Rectal smooth muscle tissue (tissue), 1 donor: ENCODE measurements around the gene FLOT1.

ENCODE experiments used
- H3K27ac ChIP-seq: one replicate; pipeline ENCODE4 v1.7.0; 2013; ENCODE audit warnings: low read depth, low read length, inconsistent platforms
- H3K27me3 ChIP-seq: one replicate; pipeline ENCODE4 v1.7.0; 2013; ENCODE audit warnings: low read length; ENCODE audit not compliant: control insufficient read depth, insufficient read depth
- H3K36me3 ChIP-seq: one replicate; pipeline ENCODE4 v1.7.0; 2013; ENCODE audit warnings: low read length; ENCODE audit not compliant: control insufficient read depth, insufficient read depth
- H3K4me1 ChIP-seq: one replicate; pipeline ENCODE4 v1.7.0; 2013; ENCODE audit warnings: low read length; ENCODE audit not compliant: control insufficient read depth, insufficient read depth
- H3K4me3 ChIP-seq: one replicate; pipeline ENCODE4 v1.7.0; 2013; ENCODE audit warnings: low read length
- H3K9ac ChIP-seq: one replicate; pipeline ENCODE4 v1.7.0; 2013; ENCODE audit warnings: low read length

The FLOT1 gene, protein sequence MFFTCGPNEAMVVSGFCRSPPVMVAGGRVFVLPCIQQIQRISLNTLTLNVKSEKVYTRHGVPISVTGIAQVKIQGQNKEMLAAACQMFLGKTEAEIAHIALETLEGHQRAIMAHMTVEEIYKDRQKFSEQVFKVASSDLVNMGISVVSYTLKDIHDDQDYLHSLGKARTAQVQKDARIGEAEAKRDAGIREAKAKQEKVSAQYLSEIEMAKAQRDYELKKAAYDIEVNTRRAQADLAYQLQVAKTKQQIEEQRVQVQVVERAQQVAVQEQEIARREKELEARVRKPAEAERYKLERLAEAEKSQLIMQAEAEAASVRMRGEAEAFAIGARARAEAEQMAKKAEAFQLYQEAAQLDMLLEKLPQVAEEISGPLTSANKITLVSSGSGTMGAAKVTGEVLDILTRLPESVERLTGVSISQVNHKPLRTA

GRCh38 chr6:30742316-30743098 lies at the start of gene FLOT1:
Gene FLOT1 (minus strand): TSS chr6:30742687. CDS start chr6:30742189, 498 bp downstream.
- Histone ChIP-seq H3K4me1 (peaks cover 16% of the 10 kb centered on the region), H3K9ac (peak within 1 kb of the TSS; percentile 96), H3K36me3 (peaks cover 28% of the 10 kb centered on the region), H3K27me3 (no peaks in the 10 kb centered on the region), H3K4me3 (peak within 1 kb of the TSS; percentile 93), H3K27ac (peak within 1 kb of the TSS; percentile 97)

- H3K9ac ChIP-seq: no peak overlapping the region
- no peak overlapping the region for H3K27ac ChIP-seq
- H3K4me1 ChIP-seq: peaks cover 6% of the 10 kb centered on the region
Observed at GRCh38 chr6:30790724-30791383, 48.4 kb upstream of the FLOT1 start.

DNA sequence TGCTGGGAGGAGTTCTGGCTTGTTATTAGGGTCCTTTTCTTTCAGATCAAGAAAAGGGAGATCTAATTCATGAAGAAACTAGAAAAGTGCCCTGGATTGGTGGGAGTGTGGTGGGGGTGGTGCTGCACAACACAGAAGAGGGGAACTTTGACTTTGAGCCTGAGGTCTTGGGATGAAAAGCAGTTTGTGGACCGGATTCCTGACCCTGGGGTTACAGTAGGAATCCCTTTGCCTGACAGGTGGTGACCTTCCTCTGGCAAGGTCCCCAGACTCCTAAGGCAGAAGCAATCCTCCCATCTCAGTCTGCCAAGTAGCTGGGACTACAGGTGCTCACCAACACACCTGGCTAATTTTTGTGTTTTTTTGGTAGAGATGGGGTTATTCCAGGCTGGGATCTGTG lies 47.1 kb upstream of the FLOT1 start:
- no peak overlapping the region for H3K9ac ChIP-seq
- no peaks in the 10 kb centered on the region for H3K36me3 ChIP-seq
- no peak overlapping the region for H3K27ac ChIP-seq
- H3K27me3 ChIP-seq: no peaks in the 10 kb centered on the region
- no peak overlapping the region for H3K4me3 ChIP-seq
- peaks cover 6% of the 10 kb centered on the region for H3K4me1 ChIP-seq

More at GRCh38 chr6:30790724-30791383, 48.4 kb upstream of the FLOT1 start:
- Histone ChIP-seq H3K36me3 (no peaks in the 10 kb centered on the region), H3K27me3 (no peaks in the 10 kb centered on the region), H3K4me3 (no peak overlapping the region)

DNA sequence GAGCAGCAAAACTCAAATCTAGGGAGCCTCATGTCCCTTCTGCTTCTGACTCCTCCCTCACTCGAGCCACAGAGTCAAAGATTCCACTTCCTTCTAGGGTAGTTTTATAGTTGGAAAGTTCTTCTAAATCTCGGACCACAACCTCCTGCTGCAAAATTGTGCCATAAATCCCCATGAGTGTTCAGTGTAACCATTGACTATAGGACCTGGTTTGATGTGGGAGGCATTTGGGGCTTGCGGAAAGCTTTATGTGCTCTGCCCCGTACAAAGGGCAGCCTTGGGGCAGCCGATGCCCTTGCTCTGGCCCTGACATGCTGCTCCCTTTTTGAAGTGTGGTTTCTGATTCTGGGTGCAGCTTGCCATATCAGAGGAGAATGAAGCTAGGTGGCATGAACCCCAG lies 45.5 kb upstream of the FLOT1 start:
- Histone ChIP-seq H3K27me3 (no peaks in the 10 kb centered on the region), H3K27ac (peak overlapping the region; percentile 68), H3K9ac (no peak overlapping the region), H3K36me3 (no peaks in the 10 kb centered on the region), H3K4me3 (peak overlapping the region; percentile 8), H3K4me1 (peaks cover 6% of the 10 kb centered on the region)

DNA sequence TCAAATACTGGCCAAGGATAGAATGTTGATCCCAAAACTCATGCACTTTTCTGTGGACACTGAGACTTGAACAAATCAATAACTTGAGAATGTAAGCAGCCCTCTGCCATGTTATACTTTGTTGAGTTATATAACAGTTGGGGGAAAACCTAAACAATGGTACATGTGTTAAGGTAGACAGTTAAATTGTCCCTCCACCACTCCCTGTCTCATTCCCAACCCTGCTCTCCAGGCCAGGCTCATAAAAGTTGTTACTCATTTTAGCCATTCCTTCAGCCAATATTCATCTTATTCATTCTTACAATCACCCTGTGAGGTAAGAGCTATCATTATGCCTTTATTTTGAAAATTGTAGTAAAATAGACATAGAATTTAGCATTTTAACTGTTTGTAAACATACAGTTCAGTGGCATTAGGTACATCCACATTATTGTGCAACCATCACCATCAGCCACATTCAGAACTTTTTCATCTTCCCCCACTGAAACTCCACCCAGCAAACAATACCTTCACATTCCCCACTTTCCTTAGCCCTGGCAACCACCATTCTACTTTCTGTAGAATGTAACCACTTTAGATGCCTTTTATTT lies 40.0 kb upstream of the FLOT1 start:
- Histone ChIP-seq H3K36me3 (no peaks in the 10 kb centered on the region), H3K27me3 (no peaks in the 10 kb centered on the region), H3K9ac (peak overlapping the region; percentile 0), H3K4me3 (peak overlapping the region; percentile 0), H3K27ac (peak overlapping the region; percentile 92), H3K4me1 (peaks cover 35% of the 10 kb centered on the region)

DNA sequence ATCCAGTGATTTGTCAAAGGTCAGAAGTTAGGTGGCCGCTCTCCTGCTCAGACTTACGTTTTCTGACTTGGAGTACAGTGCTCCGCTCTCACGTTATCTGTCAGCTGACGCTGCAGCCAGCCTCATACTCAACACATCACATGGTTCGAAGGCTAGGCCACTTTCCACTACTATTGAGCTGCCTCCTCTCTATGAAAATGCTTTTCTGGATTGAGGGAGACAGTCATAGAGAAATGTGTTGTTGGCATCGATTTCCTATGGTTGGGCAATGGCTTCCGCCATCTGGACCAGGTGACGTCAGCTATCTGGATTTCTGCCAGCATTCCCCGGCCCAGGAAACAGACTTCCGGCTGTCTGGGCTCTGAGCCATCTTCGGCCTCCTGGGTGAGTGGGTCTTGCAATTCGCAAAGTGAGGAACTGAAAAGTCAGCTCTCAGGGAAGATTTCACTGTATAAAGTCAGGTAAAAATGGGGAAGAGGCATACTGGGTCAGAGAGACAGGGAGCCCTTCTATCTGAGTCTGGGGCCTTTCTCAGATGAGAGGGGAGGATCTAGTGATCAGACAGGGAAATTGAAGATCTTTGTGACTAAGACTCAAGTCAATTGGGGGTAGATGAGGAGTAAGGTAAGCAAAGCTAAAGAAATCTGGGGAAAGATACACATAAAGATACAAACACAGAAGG lies 39.4 kb upstream of the FLOT1 start:
- Histone ChIP-seq H3K9ac (peak overlapping the region; percentile 0), H3K36me3 (no peaks in the 10 kb centered on the region), H3K27me3 (no peaks in the 10 kb centered on the region), H3K4me1 (peaks cover 35% of the 10 kb centered on the region), H3K4me3 (peak overlapping the region; percentile 0), H3K27ac (peak overlapping the region; percentile 92)

GRCh38 chr6:30781395-30781742 lies 38.9 kb upstream of the FLOT1 start:
- no peak overlapping the region for H3K9ac ChIP-seq
- no peaks in the 10 kb centered on the region for H3K36me3 ChIP-seq
- H3K27me3 ChIP-seq: no peaks in the 10 kb centered on the region
- H3K4me1 ChIP-seq: peaks cover 35% of the 10 kb centered on the region
- peak overlapping the region; percentile 92 for H3K27ac ChIP-seq
- no peak overlapping the region for H3K4me3 ChIP-seq

- H3K9ac ChIP-seq: no peak overlapping the region
- H3K36me3 ChIP-seq: no peaks in the 10 kb centered on the region
- peaks cover 35% of the 10 kb centered on the region for H3K4me1 ChIP-seq
- H3K27me3 ChIP-seq: no peaks in the 10 kb centered on the region
- H3K27ac ChIP-seq: peak overlapping the region; percentile 92
- H3K4me3 ChIP-seq: no peak overlapping the region
Observed at GRCh38 chr6:30780642-30780920, 38.1 kb upstream of the FLOT1 start.

DNA sequence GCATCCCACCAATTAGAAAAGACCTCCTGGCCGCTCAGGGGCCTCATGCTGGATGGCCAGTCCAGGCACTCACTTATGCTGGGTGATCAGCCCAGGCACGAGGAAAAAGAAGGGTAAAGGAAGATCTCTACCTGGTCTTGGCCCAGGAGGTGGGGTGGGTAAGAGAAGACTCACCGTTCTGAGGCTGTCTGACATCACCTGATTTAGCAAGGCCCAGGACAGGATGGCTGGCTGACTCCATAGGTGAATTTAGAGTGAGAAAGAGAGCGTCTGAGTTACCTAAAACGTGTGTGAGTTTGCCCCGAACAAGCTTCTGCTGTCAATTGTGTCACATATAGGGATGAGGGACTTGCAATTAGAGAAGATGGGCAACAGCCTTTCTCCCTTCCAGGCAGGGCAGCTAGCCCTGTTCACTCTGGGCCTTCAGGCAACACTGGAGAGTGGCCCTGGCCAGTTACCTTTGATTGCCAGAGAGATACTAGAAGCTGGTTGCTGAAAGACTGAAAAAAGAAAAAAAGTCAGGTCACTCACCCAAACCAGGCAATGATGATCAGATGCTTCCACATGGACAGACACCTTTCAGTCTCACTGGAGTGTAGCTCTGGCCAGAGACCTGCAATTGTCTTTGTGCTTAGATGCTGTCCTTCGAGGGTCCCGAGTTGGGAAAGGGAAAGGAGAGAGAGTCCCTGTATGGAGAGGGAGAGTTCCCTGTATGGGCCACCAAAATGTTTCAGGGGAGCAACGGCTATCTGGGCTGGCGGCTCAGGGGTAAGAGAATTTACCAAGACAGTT lies 37.6 kb upstream of the FLOT1 start:
- peaks cover 35% of the 10 kb centered on the region for H3K4me1 ChIP-seq
- no peak overlapping the region for H3K9ac ChIP-seq
- H3K4me3 ChIP-seq: no peak overlapping the region
- H3K27ac ChIP-seq: peak overlapping the region; percentile 92
- H3K36me3 ChIP-seq: no peaks in the 10 kb centered on the region
- no peaks in the 10 kb centered on the region for H3K27me3 ChIP-seq

GRCh38 chr6:30778001-30778635 lies 35.6 kb upstream of the FLOT1 start:
- Histone ChIP-seq H3K36me3 (no peaks in the 10 kb centered on the region), H3K4me3 (no peak overlapping the region), H3K27ac (peak overlapping the region; percentile 27), H3K27me3 (no peaks in the 10 kb centered on the region), H3K9ac (no peak overlapping the region), H3K4me1 (peaks cover 35% of the 10 kb centered on the region)

GRCh38 chr6:30777155-30777485 lies 34.6 kb upstream of the FLOT1 start:
- H3K4me3 ChIP-seq: no peak overlapping the region
- no peak overlapping the region for H3K27ac ChIP-seq
- no peaks in the 10 kb centered on the region for H3K36me3 ChIP-seq
- H3K27me3 ChIP-seq: no peaks in the 10 kb centered on the region
- H3K9ac ChIP-seq: no peak overlapping the region
- peaks cover 27% of the 10 kb centered on the region for H3K4me1 ChIP-seq
